HepG2 (cell line): ENCODE results near the gene CATSPERE. TPM values are rescaled to one million over a fixed set of nuclear protein-coding genes. Genes with fewer than 3 reads are reported as not detected.
A peak's percentile ranks its signal among the peaks of the same experiment; 100 is the strongest.

Experiments used
- ATAC-seq: fragments of 200-7000 bp; cut with Tn5 transposase; 3 replicates; pipeline ENCODE4 v1.9.1; 2020; ENCODE audit warnings: mild to moderate bottlenecking, moderate library complexity
- BruUV-seq: library from RNA; stranded (reverse); fragments of 400-500 nt; replicated peaks from 2 replicates; lab custom pipeline; 2021; lab: Mats Ljungman, UMichigan
- CTCF ChIA-PET: fragments of 300-600 bp; formaldehyde crosslinking; extraction: SDS; loops from one replicate; lab custom pipeline; 2021; ENCODE audit warnings: low total read pairs, inconsistent platforms, low intra/inter-chr PET ratio; lab: Yijun Ruan, JAX
- POLR2A ChIA-PET: fragments of 350-600 bp; sonication (Branson Sonifier 250); formaldehyde crosslinking; loops from one replicate; lab custom pipeline; 2020; ENCODE audit warnings: antibody characterized with exemption, inconsistent platforms; lab: Yijun Ruan, JAX
- DNase-seq: peaks from one replicate; pipeline ENCODE4 v3.0.0-alpha.2; 2015; ENCODE audit warnings: low spot score
- FAIRE-seq: peaks from 3 replicates; lab custom pipeline; 2011; peaks lifted over from hg19 to GRCh38; lab: Jason Lieb, UNC
- H2AFZ ChIP-seq: one replicate; pipeline ENCODE4 v1.6.1; 2011; ENCODE audit warnings: low read length, inconsistent platforms
- H3K27ac ChIP-seq: fragments of 300-600 bp; 3 replicates; pipeline ENCODE4 v1.8.0; 2011; ENCODE audit warnings: mixed run types, mild to moderate bottlenecking, mixed read lengths, low read length, inconsistent platforms; ENCODE audit not compliant: insufficient read depth; ENCODE audit errors: extremely low read length
- H3K27me3 ChIP-seq, 2 experiments: fragments of 200-600 bp in 1 of 2; 2 replicates in 1 of 2; 3 replicates in 1 of 2; pipeline versions ENCODE4 v1.6.0 to v1.8.0; 2011; ENCODE audit warnings: low read length in 2 of 2, mild to moderate bottlenecking in 2 of 2, moderate library complexity in 2 of 2, inconsistent platforms in 1 of 2; ENCODE audit not compliant: insufficient read depth in 2 of 2, control insufficient read depth in 1 of 2
- H3K36me3 ChIP-seq, 2 experiments: fragments of 200-600 bp in 1 of 2; replicated peaks in 1 of 2; 2 replicates in 1 of 2; 3 replicates in 1 of 2; pipeline versions ENCODE4 v1.5.1 to v1.8.0; 2011; ENCODE audit warnings: low read length in 2 of 2, inconsistent platforms in 1 of 2; ENCODE audit not compliant: insufficient read depth in 2 of 2, control insufficient read depth in 1 of 2
- H3K4me1 ChIP-seq: 2 replicates; pipeline ENCODE4 v1.5.1; 2012; ENCODE audit warnings: low read length, inconsistent platforms; ENCODE audit not compliant: insufficient read depth
- H3K4me2 ChIP-seq: 2 replicates; pipeline ENCODE4 v1.6.0; 2011; ENCODE audit warnings: low read depth, low read length, inconsistent platforms
- H3K4me3 ChIP-seq, 3 experiments: fragments of 200-600 bp in 1 of 3; sonication (generic), shearing (Covaris generic) in 1 of 3; replicated peaks in 1 of 3; 2 replicates each; pipeline ENCODE4 v1.5.1; 2011 to 2016; ENCODE audit warnings: low read length in 3 of 3, inconsistent platforms in 2 of 3, low read depth in 2 of 3, mild to moderate bottlenecking in 2 of 3, control low read depth in 1 of 3, mixed read lengths in 1 of 3; ENCODE audit not compliant: insufficient read depth in 1 of 3
- H3K79me2 ChIP-seq: one replicate; pipeline ENCODE4 v1.6.1; 2011; ENCODE audit warnings: low read length, inconsistent platforms; ENCODE audit not compliant: insufficient read depth
- H3K9ac ChIP-seq: 2 replicates; pipeline ENCODE4 v1.6.0; 2011; ENCODE audit warnings: mild to moderate bottlenecking, low read depth, low read length, inconsistent platforms; ENCODE audit not compliant: insufficient read depth
- H3K9me3 ChIP-seq: 2 replicates; pipeline ENCODE4 v1.5.1; 2012; ENCODE audit warnings: mild to moderate bottlenecking, low read length
- H4K20me1 ChIP-seq: 2 replicates; pipeline ENCODE4 v1.6.0; 2011; ENCODE audit warnings: inconsistent platforms, mild to moderate bottlenecking, low read length, moderate library complexity; ENCODE audit not compliant: insufficient read depth
- ATF7 ChIP-seq, 2 experiments: fragments of 450-650 bp in 1 of 2; sonication (generic) in 1 of 2; formaldehyde crosslinking in 1 of 2; IDR thresholded peaks; 2 replicates each; pipeline versions ENCODE4 v1.4.0 to v1.6.1; 2016 to 2020; ENCODE audit warnings: antibody characterized with exemption in 1 of 2, mild to moderate bottlenecking in 1 of 2, missing genetic modification reagents in 1 of 2
- MBD4 ChIP-seq: IDR thresholded peaks from 2 replicates; pipeline ENCODE4 v1.6.1; 2012; ENCODE audit warnings: low read length, inconsistent platforms, borderline replicate concordance
- SOX6 ChIP-seq, 2 experiments: fragments of 450-650 bp in 1 of 2; sonication (generic) in 1 of 2; formaldehyde crosslinking in 1 of 2; IDR thresholded peaks; 2 replicates each; pipeline versions ENCODE4 v1.4.0 to v1.6.1; 2017 to 2020; ENCODE audit warnings: antibody characterized with exemption in 1 of 2, mild to moderate bottlenecking in 1 of 2, missing genetic modification reagents in 1 of 2
- TMF1 ChIP-seq: sonication (generic); formaldehyde crosslinking; IDR thresholded peaks from 2 replicates; pipeline ENCODE4 v1.8.1; 2022; ENCODE audit warnings: low read depth, missing genetic modification reagents
- ZNF33A ChIP-seq: sonication (generic); formaldehyde crosslinking; IDR thresholded peaks from 2 replicates; pipeline ENCODE4 v1.5.1; 2020; ENCODE audit warnings: missing genetic modification reagents, mild to moderate bottlenecking, moderate library complexity, borderline replicate concordance
- WGBS: methylation state at CpG from one replicate; pipeline ENCODE4 v1.1.6; 2017; ENCODE audit warnings: low lambda C conversion rate; 5-methylcytosine and 5-hydroxymethylcytosine counted together
- in situ Hi-C: cut with HindIII; loops from 2 replicates; pipeline ENCODE4 v1.10.0; 2017; ENCODE audit warnings: low pct_unique_long_range_greater_than_20kb; ENCODE audit not compliant: extremely low pct_ligation_motif_present
- intact Hi-C: fragments of 100-400 bp; cut with micrococcal nuclease; formaldehyde crosslinking; loops from one replicate; pipeline ENCODE4 v1.10.0; 2022; ENCODE audit not compliant: unreplicated experiment
- polyA plus RNA-seq, 8 experiments: library from polyadenylated mRNA; depleted of rRNA in 3 of 8; stranded (reverse) in 7 of 8; unstranded in 1 of 8; fragments of >200 nt; fragmentation: Illumina TruSeq in 4 of 8; extraction: Trizol in 4 of 8; gene quantifications; 2 replicates each; pipeline versions ENCODE4 v1.2.1 to v1.2.3, GENCODE V29; 2011 to 2016; ENCODE audit warnings: low read depth in 4 of 8, missing spikeins in 1 of 8, mixed read lengths in 1 of 8; ENCODE audit not compliant: insufficient read depth in 1 of 8
- total RNA-seq, 5 experiments: library from RNA; depleted of rRNA; stranded (reverse); fragments of >200 nt; fragmentation: Illumina TruSeq; extraction: Trizol; gene quantifications; 2 replicates each; pipeline ENCODE4 v1.2.3, GENCODE V29; 2016; ENCODE audit warnings: low read depth in 1 of 5
- TF ChIP-seq, protein P1 (sequence below): IDR thresholded peaks from 2 replicates; pipeline ENCODE4 v1.6.1; 2016; ENCODE audit warnings: mild to moderate bottlenecking

Gene CATSPERE
- total and polyA plus RNA-seq, 2 of the 13 experiments (the other 11 are each of a cell fraction or from before 2014, with no cell fraction given), result 0.34 to 0.51 TPM

- TF ChIP-seq SOX6 (IDR thresholded peaks at IDR 0.05) (no peak), SOX6 (CRISPR knock-in tag; IDR thresholded peaks at IDR 0.05) (no peak), ATF7 (IDR thresholded peaks at IDR 0.05) (peak; percentile 35; the same call in 1 of the 2 replicates), ATF7 (CRISPR knock-in tag; IDR thresholded peaks at IDR 0.05) (no peak)
- H3K4me3 ChIP-seq, result no peak overlapping the region
- BruUV-seq, result no TSS peak
Measured at GRCh38 chr1:244437086-244437468, 24.0 kb upstream of the CATSPERE start.

GRCh38 chr1:244439391-244440032 lies 21.6 kb upstream of the CATSPERE start:
- no peak for FAIRE-seq
- intact Hi-C loops (no loop called here), in situ Hi-C loops (no loop called here)
- no peaks in the 10 kb centered on the region for H4K20me1 ChIP-seq
- 90% methylated on average over 8 of the region's 8 CpGs for WGBS
- no peak overlapping the region for H3K4me3 ChIP-seq
- TF ChIP-seq TMF1 (no peak), MBD4 (no peak), ZNF33A (CRISPR knock-in tag) (no peak)
- TF ChIP-seq, protein P1, sequence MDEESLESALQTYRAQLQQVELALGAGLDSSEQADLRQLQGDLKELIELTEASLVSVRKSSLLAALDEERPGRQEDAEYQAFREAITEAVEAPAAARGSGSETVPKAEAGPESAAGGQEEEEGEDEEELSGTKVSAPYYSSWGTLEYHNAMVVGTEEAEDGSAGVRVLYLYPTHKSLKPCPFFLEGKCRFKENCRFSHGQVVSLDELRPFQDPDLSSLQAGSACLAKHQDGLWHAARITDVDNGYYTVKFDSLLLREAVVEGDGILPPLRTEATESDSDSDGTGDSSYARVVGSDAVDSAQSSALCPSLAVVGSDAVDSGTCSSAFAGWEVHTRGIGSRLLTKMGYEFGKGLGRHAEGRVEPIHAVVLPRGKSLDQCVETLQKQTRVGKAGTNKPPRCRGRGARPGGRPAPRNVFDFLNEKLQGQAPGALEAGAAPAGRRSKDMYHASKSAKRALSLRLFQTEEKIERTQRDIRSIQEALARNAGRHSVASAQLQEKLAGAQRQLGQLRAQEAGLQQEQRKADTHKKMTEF, result no peak
- DNase-seq, result no peak
- no TSS peak for BruUV-seq
- H3K4me1 ChIP-seq, result peaks cover 43% of the 10 kb centered on the region
- peaks cover 29% of the 10 kb centered on the region for H3K79me2 ChIP-seq
- CTCF ChIA-PET, result no interaction called here
- H3K9ac ChIP-seq, result no peak overlapping the region
- no peaks in the 10 kb centered on the region for H3K9me3 ChIP-seq
- POLR2A ChIA-PET, result no interaction called here
- peak; percentile 35 for ATAC-seq
- no peak overlapping the region for H3K4me2 ChIP-seq
- no peaks in the 10 kb centered on the region for H3K27me3 ChIP-seq
- H3K36me3 ChIP-seq, result peaks cover 0 to 3% of the 10 kb centered on the region in 2 experiments; a peak in 3 of 5 replicates
- H2AFZ ChIP-seq, result no peak overlapping the region
- H3K27ac ChIP-seq, result no peak overlapping the region

More at GRCh38 chr1:244437086-244437468, 24.0 kb upstream of the CATSPERE start:
- Histone ChIP-seq H3K9ac (no peak overlapping the region), H3K4me1 (peaks cover 32% of the 10 kb centered on the region), H3K79me2 (peaks cover 9% of the 10 kb centered on the region), H3K27me3 (no peaks in the 10 kb centered on the region), H3K4me2 (no peak overlapping the region), H3K36me3 (peaks cover 2 to 9% of the 10 kb centered on the region in 2 experiments; a peak in 4 of 5 replicates), H2AFZ (no peak overlapping the region), H3K9me3 (no peaks in the 10 kb centered on the region), H3K27ac (no peak overlapping the region), H4K20me1 (no peaks in the 10 kb centered on the region)
- DNase-seq (no peak), FAIRE-seq (no peak), ATAC-seq (no peak)
- ChIA-PET POLR2A (no interaction called here), CTCF (no interaction called here)
- intact Hi-C loops, result no loop called here
- in situ Hi-C loops, result no loop called here
